Panc1 (cell line): ENCODE data around the gene S100A16. TPM values are rescaled to one million over a fixed set of nuclear protein-coding genes. Genes with fewer than 3 reads are reported as not detected.
A peak's percentile ranks its signal among the peaks of the same experiment; 100 is the strongest.

ENCODE experiments used
- ATAC-seq: fragments of 200-7000 bp; cut with Tn5 transposase; 2 replicates; pipeline ENCODE4 v1.9.1; 2020; ENCODE audit warnings: mild to moderate bottlenecking, moderate library complexity
- BruUV-seq: library from RNA; stranded (reverse); fragments of 400-500 nt; replicated peaks from 2 replicates; lab custom pipeline; 2021; lab: Mats Ljungman, UMichigan
- CTCF ChIA-PET: fragments of 300-600 bp; sonication (Branson Sonifier 250); formaldehyde crosslinking; loops from one replicate; lab custom pipeline; 2022; ENCODE audit warnings: antibody characterized with exemption; lab: Charles Lee
- POLR2A ChIA-PET: fragments of 300-600 bp; sonication (Branson Sonifier 250); formaldehyde crosslinking; loops from one replicate; lab custom pipeline; 2022; ENCODE audit warnings: antibody characterized with exemption; lab: Charles Lee
- DNase-seq: peaks from one replicate; pipeline ENCODE4 v3.0.0-alpha.2; 2010; ENCODE audit warnings: low read depth, low spot score
- H3K27ac ChIP-seq: 2 replicates; pipeline ENCODE4 v1.5.1; 2011; ENCODE audit warnings: mild to moderate bottlenecking, low read length, inconsistent platforms
- H3K27me3 ChIP-seq: fragments of 200-500 bp; sonication (Bioruptor generic); 2 replicates; pipeline ENCODE4 v1.6.0; 2014; ENCODE audit warnings: low read length, inconsistent platforms; ENCODE audit not compliant: control insufficient read depth, insufficient read depth
- H3K36me3 ChIP-seq: fragments of 200-500 bp; sonication (Bioruptor generic); 2 replicates; pipeline ENCODE4 v1.5.1; 2014; ENCODE audit warnings: inconsistent platforms, mild to moderate bottlenecking, low read length, moderate library complexity; ENCODE audit not compliant: control insufficient read depth, insufficient read depth
- H3K4me1 ChIP-seq: 2 replicates; pipeline ENCODE4 v1.5.1; 2011; ENCODE audit warnings: inconsistent platforms, mild to moderate bottlenecking, low read length, moderate library complexity; ENCODE audit not compliant: control insufficient read depth, insufficient read depth
- H3K4me3 ChIP-seq, 2 experiments: 2 replicates each; pipeline ENCODE4 v1.5.1; 2011 to 2012; ENCODE audit warnings: low read depth in 2 of 2, low read length in 2 of 2, mild to moderate bottlenecking in 2 of 2, inconsistent platforms in 1 of 2, moderate library complexity in 1 of 2
- H3K9me3 ChIP-seq: fragments of 200-500 bp; sonication (Bioruptor generic); 2 replicates; pipeline ENCODE4 v1.5.1; 2014; ENCODE audit warnings: low read depth, mild to moderate bottlenecking, inconsistent platforms, low read length, moderate library complexity; ENCODE audit not compliant: control insufficient read depth, insufficient read depth
- CTCF ChIP-seq: fragments of 450-650 bp; IDR thresholded peaks from 2 replicates; pipeline ENCODE4 v1.5.1; 2017; ENCODE audit warnings: mild to moderate bottlenecking
- POLR2AphosphoS5 ChIP-seq: IDR thresholded peaks from 2 replicates; pipeline ENCODE4 v1.6.1; 2012; ENCODE audit warnings: mild to moderate bottlenecking, low read depth, low read length, moderate library complexity
- REST ChIP-seq, 2 experiments: IDR thresholded peaks; 2 replicates each; pipeline ENCODE4 v1.6.1; 2011 to 2012; ENCODE audit warnings: low read depth in 2 of 2, control low read depth in 1 of 2, low read length in 1 of 2, mild to moderate bottlenecking in 1 of 2, moderate library complexity in 1 of 2; ENCODE audit not compliant: insufficient read depth in 1 of 2
- SIN3A ChIP-seq: IDR thresholded peaks from 2 replicates; pipeline ENCODE4 v1.6.1; 2012; ENCODE audit warnings: low read depth, mild to moderate bottlenecking, low read length, moderate library complexity, borderline replicate concordance; ENCODE audit not compliant: insufficient read depth
- TCF7L2 ChIP-seq: IDR thresholded peaks from 2 replicates; pipeline ENCODE4 v1.6.1; 2011; ENCODE audit warnings: mild to moderate bottlenecking, low read depth, low read length, inconsistent platforms
- in situ Hi-C: cut with HindIII; loops from 2 replicates; pipeline ENCODE4 v1.10.0; 2016; ENCODE audit warnings: low sequenced_read_pairs, low pct_unique_long_range_greater_than_20kb
- intact Hi-C: fragments of 100-400 bp; cut with micrococcal nuclease; formaldehyde crosslinking; loops from one replicate; pipeline ENCODE4 v1.10.0; 2022; ENCODE audit not compliant: unreplicated experiment
- total RNA-seq: library from RNA; stranded (reverse); gene quantifications from one replicate; pipeline ENCODE4 v1.2.1, GENCODE V29; 2021; ENCODE audit not compliant: unreplicated experiment

S100A16 gene
- total RNA-seq, 1 experiment from 2014 or later: 61.6 TPM

GRCh38 chr1:153628638-153629342 lies 15.9 kb upstream of the S100A16 start:
- Histone ChIP-seq H3K4me1 (peaks cover 40% of the 10 kb centered on the region), H3K36me3 (no peaks in the 10 kb centered on the region), H3K4me3 (no peak overlapping the region), H3K27ac (peak overlapping the region; percentile 66), H3K9me3 (no peaks in the 10 kb centered on the region), H3K27me3 (no peaks in the 10 kb centered on the region)
- TF ChIP-seq SIN3A: no peak
- no peak for TF ChIP-seq REST (IDR thresholded peaks at IDR 0.05; ENCODE audit: insufficient read depth in 1 of 2, low read depth in 2 of 2, low read length in 1 of 2)
- no peak for TF ChIP-seq TCF7L2
- no peak for TF ChIP-seq POLR2AphosphoS5
- no peak for TF ChIP-seq CTCF
- ChIA-PET POLR2A (interaction anchor here (0.6 to 0.7 kb wide), 2 partner anchors 66 to 107 kb away, joined by 3 to 5 read pairs; no protein-coding TSS in a partner anchor), CTCF (no interaction called here)
- no peak for DNase-seq
- ATAC-seq: no peak
- BruUV-seq: no TSS peak
- in situ Hi-C loops: no loop called here
- intact Hi-C loops: no loop called here

GRCh38 chr1:153627715-153628626 lies 15.0 kb upstream of the S100A16 start, which contains the start of gene S100A1:
Gene S100A1 (plus strand): TSS chr1:153628434. CDS start chr1:153630522, 2,088 bp downstream.
- peaks cover 34% of the 10 kb centered on the region for H3K4me1 ChIP-seq
- H3K27me3 ChIP-seq: no peaks in the 10 kb centered on the region
- POLR2A ChIA-PET: interaction anchor here (0.6 to 1.3 kb wide), 7 partner anchors 9 to 631 kb away, joined by 3 to 6 read pairs (median 3); partner anchors contain the start of gene S100A16
- H3K4me3 ChIP-seq: peak within 1 kb of the TSS; percentile 53 to 79
- BruUV-seq: no TSS peak
- in situ Hi-C loops: no loop called here
- DNase-seq (no peak), ATAC-seq (peak; percentile 61)
- peak within 1 kb of the TSS; percentile 92 for H3K27ac ChIP-seq
- intact Hi-C loops: no loop called here
- no peaks in the 10 kb centered on the region for H3K36me3 ChIP-seq
- H3K9me3 ChIP-seq: no peaks in the 10 kb centered on the region
- CTCF ChIA-PET: interaction anchor here (0.5 to 1.5 kb wide), 9 partner anchors 10 to 150 kb away, joined by 3 to 12 read pairs (median 4); no protein-coding TSS in a partner anchor
- no peak; the same call in 1 of the 2 replicates for TF ChIP-seq CTCF
